Stomach (tissue), 4 donors: ENCODE data around the gene RTBDN.

Source experiments
- POLR2AphosphoS5 ChIP-seq, 3 donors: sonication (generic); formaldehyde crosslinking; IDR thresholded peaks; one replicate each; pipeline ENCODE4 v1.6.1; 2016; ENCODE audit warnings: antibody characterized with exemption in 3 of 3
- TF ChIP-seq, protein P1 (sequence below), 7 experiments: fragments of 450-650 bp in 4 of 7; fragments of 200-600 bp in 3 of 7; sonication (generic) in 3 of 7; IDR thresholded peaks; one replicate each; pipeline ENCODE4 v1.5.1; 2016 to 2019; ENCODE audit warnings: antibody characterized with exemption in 7 of 7, control low read depth in 2 of 7, mild to moderate bottlenecking in 1 of 7

DNA sequence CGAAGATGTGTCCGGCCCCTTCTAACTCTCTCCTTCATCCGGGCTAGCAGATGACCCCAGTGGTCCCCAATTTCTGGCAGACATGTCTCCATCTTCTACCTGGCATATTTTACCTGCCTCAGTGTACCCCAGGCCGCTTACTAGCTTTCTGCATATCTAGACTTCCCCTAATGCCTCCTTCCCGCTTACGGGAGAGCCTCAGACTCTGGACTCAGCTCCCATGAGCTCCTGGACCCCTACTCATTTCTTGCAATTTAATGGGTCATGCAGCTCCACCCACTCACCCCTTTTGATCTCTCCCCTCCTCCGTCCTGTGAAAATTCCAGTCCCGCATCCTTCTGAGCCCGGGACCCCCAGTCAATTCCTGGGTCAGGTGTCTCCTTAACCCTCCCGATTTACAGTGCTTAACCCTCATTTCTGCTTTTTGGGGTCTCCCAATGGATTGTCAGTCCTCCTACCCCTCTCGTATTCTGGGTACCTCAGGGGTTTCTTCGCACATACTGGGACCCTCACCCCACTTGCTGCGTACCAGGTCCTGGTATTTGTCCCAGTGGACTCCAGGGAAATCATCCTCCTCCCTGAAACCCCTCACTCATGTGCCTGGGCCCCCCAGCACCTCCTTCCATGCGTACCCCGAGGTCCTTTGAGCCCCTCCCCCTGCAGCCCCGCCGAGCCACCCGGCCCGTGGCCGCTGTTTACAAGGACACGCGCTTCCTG, 43.6 kb downstream of the RTBDN start:
- TF ChIP-seq, protein P1, sequence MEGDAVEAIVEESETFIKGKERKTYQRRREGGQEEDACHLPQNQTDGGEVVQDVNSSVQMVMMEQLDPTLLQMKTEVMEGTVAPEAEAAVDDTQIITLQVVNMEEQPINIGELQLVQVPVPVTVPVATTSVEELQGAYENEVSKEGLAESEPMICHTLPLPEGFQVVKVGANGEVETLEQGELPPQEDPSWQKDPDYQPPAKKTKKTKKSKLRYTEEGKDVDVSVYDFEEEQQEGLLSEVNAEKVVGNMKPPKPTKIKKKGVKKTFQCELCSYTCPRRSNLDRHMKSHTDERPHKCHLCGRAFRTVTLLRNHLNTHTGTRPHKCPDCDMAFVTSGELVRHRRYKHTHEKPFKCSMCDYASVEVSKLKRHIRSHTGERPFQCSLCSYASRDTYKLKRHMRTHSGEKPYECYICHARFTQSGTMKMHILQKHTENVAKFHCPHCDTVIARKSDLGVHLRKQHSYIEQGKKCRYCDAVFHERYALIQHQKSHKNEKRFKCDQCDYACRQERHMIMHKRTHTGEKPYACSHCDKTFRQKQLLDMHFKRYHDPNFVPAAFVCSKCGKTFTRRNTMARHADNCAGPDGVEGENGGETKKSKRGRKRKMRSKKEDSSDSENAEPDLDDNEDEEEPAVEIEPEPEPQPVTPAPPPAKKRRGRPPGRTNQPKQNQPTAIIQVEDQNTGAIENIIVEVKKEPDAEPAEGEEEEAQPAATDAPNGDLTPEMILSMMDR (IDR thresholded peaks at IDR 0.05), result no peak
- TF ChIP-seq POLR2AphosphoS5 (IDR thresholded peaks at IDR 0.05), result no peak
